ENCODE measurements around the gene GALNS.

GALNS gene

GRCh38 chr16:88855176-88855575 lies 1.6 kb downstream of the GALNS start:
- no peak for DNase-seq

- DNase-seq, result no peak
Observed at GRCh38 chr16:88854306-88855111, 2.2 kb downstream of the GALNS start.

- DNase-seq, result no peak
Observed at GRCh38 chr16:88853325-88853941, 3.3 kb downstream of the GALNS start.

- DNase-seq, result no peak
Observed at GRCh38 chr16:88851616-88852015, 5.1 kb downstream of the GALNS start.

GRCh38 chr16:88850531-88851199 lies 6.1 kb downstream of the GALNS start:
- no peak for DNase-seq

GRCh38 chr16:88848557-88848956 lies 8.2 kb downstream of the GALNS start:
- no peak for DNase-seq

GRCh38 chr16:88847654-88848053 lies 9.1 kb downstream of the GALNS start:
- DNase-seq, result no peak

- DNase-seq, result no peak
Observed at GRCh38 chr16:88846088-88846487, 10.7 kb downstream of the GALNS start.

- DNase-seq, result no peak
Observed at GRCh38 chr16:88844419-88845036, 12.2 kb downstream of the GALNS start.

- no peak for DNase-seq
Observed at GRCh38 chr16:88843256-88843655, 13.5 kb downstream of the GALNS start.

GRCh38 chr16:88842806-88843205 lies 13.9 kb downstream of the GALNS start:
- DNase-seq, result no peak

- DNase-seq, result no peak
Observed at GRCh38 chr16:88842308-88842756, 14.4 kb downstream of the GALNS start.

GRCh38 chr16:88841521-88842307 lies 15.0 kb downstream of the GALNS start:
- no peak for DNase-seq

- DNase-seq, result no peak
Observed at GRCh38 chr16:88840600-88841215, 16.0 kb downstream of the GALNS start.

- DNase-seq, result no peak
Observed at GRCh38 chr16:88839745-88840599, 16.8 kb downstream of the GALNS start.

- no peak for DNase-seq
Observed at GRCh38 chr16:88839026-88839529, 17.7 kb downstream of the GALNS start.

- no peak for DNase-seq
Observed at GRCh38 chr16:88838566-88838965, 18.2 kb downstream of the GALNS start.

- no peak for DNase-seq
Observed at GRCh38 chr16:88837806-88838205, 18.9 kb downstream of the GALNS start.

- DNase-seq, result no peak
Observed at GRCh38 chr16:88836791-88837190, 20.0 kb downstream of the GALNS start.

- no peak for DNase-seq
Observed at GRCh38 chr16:88835818-88836217, 20.9 kb downstream of the GALNS start.

- DNase-seq, result no peak
Observed at GRCh38 chr16:88835383-88835782, 21.4 kb downstream of the GALNS start.
